Mesodermal cell (in vitro differentiated cells): ENCODE results near the gene TSKS.

ENCODE experiments used
- H3K27ac ChIP-seq: 2 replicates; pipeline ENCODE4 v1.7.0; 2013; ENCODE audit warnings: mild to moderate bottlenecking, low read depth, low read length, moderate library complexity; ENCODE audit not compliant: severe bottlenecking
- H3K36me3 ChIP-seq: 2 replicates; pipeline ENCODE4 v1.7.1; 2013; ENCODE audit warnings: mild to moderate bottlenecking, low read length, moderate library complexity; ENCODE audit not compliant: control insufficient read depth, insufficient read depth
- H3K4me1 ChIP-seq: one replicate; pipeline ENCODE4 v1.7.1; 2013; ENCODE audit warnings: mild to moderate bottlenecking, low read length; ENCODE audit not compliant: insufficient read depth, control insufficient read depth, poor library complexity, severe bottlenecking
- H3K4me3 ChIP-seq: 2 replicates; pipeline ENCODE4 v1.7.0; 2013; ENCODE audit warnings: low read length, control low read depth, mild to moderate bottlenecking; ENCODE audit not compliant: insufficient read depth, poor library complexity, severe bottlenecking; ENCODE audit errors: extremely low read depth
- H3K9me3 ChIP-seq: 2 replicates; pipeline ENCODE4 v1.7.1; 2013; ENCODE audit warnings: mild to moderate bottlenecking, low read length, moderate library complexity; ENCODE audit not compliant: control insufficient read depth
- WGBS, 2 experiments: methylation state at CpG; one replicate each; pipeline ENCODE4 v1.1.5; 2013; ENCODE audit warnings: missing lambda C conversion rate in 2 of 2; ENCODE audit not compliant: insufficient coverage in 2 of 2; 5-methylcytosine and 5-hydroxymethylcytosine counted together

TSKS gene

DNA sequence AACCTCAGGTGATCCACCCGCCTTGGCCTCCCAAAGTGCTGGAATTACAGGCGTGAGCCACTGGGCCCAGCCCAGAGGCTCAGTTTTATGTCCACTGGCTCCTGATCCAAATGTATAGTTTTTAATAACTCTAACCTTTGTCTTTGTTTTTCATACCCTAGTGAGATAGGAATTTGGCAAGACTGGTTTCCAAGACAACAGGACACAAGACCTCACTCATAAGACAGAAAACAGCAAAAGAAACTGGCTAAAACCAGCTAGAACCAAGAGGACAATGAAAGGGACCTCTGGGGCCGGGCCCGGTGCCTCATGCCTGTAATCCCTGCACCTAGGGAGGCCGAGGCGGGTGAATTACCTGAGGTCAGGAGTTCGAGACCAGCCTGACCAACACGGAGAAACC lies 44.6 kb downstream of the TSKS start:
- Histone ChIP-seq H3K4me3 (no peak overlapping the region), H3K27ac (no peak overlapping the region), H3K36me3 (no peaks in the 10 kb centered on the region), H3K4me1 (no peaks in the 10 kb centered on the region), H3K9me3 (peaks cover 5% of the 10 kb centered on the region)
- 91 to 97% methylated on average over 5 to 7 of the region's 8 CpGs for WGBS, 2 experiments

DNA sequence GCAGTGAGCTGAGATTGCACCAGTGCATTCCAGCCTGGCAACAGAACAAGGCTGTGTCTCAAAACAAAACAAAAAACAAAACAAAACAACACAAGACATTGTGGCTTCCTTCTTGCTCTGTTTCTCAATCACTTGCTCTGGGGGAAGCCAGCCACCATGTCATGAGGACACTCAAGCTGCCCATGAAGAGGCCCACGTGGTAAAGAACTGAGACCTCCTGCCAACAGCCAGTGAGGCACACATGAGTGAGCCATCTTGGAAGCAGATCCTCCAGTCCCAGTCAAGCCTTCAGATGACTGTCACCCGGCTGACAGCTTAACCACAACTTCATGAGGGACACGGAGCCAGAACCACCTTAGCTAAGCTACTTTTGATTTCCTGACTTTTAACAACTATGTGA lies 47.0 kb downstream of the TSKS start:
- Histone ChIP-seq H3K4me3 (no peak overlapping the region), H3K4me1 (no peaks in the 10 kb centered on the region), H3K27ac (no peak overlapping the region), H3K9me3 (no peaks in the 10 kb centered on the region), H3K36me3 (no peaks in the 10 kb centered on the region)
- WGBS, 2 experiments = 87 to 100% methylated on average over 1 to 2 of the region's 3 CpGs

DNA sequence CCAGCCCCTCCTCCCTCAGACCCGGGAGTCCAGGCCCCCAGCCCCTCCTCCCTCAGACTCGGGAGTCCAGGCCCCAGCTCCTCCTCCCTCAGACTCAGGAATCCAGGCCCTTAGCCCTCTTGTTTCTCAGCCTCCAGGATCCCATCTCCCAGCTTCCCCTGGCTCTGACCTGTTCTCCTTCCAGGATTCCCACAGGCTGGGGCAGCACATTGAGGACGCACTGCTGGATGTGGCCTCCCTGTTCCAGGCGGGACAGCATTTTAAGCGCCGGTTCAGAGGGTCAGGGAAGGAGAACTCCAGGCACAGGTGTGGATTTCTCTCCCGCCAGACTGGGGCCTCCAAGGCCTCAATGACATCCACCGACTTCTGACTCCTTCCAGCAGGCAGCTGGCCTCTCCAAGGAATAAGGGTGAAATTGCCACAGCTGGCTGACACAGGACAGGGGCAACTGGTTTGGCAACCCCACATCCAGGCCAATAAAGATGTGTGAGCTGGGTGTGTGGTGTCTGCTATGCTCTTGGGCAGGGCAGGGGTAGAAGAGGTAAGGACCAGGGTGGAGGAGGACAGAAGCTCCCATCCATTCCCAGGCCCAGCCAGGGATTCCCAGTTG lies 49.8 kb downstream of the TSKS start:
- Histone ChIP-seq H3K4me1 (no peaks in the 10 kb centered on the region), H3K9me3 (no peaks in the 10 kb centered on the region), H3K36me3 (no peaks in the 10 kb centered on the region), H3K27ac (no peak overlapping the region), H3K4me3 (no peak overlapping the region)
- WGBS, 2 experiments = 89 to 96% methylated on average over 6 to 7 of the region's 8 CpGs

DNA sequence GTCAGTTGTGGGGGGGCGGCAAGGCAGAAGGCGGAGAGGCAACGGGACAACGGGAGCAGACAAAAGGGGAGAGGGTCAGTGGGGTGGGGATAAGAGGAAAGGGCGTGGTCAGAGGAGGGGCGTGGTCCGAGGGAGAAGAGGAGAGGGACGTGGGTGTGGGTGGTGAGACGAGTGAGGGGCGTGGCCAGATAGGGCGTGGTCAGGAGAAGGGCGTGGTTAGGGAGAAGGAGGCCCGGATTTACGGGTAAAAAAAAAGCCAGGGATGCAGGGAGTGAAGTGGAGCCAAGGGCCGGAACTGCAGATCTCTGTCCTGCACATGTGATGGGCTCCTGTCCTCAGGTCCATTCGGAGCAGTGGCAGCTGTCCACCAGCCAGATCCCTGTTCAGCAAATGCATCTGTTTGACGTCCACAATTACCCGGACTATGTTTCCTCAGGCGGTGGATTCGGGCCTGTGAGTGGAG lies 50.7 kb downstream of the TSKS start:
- Histone ChIP-seq H3K4me1 (no peaks in the 10 kb centered on the region), H3K4me3 (no peak overlapping the region), H3K9me3 (no peaks in the 10 kb centered on the region), H3K36me3 (no peaks in the 10 kb centered on the region), H3K27ac (no peak overlapping the region)
- 72 to 74% methylated on average over 17 to 18 of the region's 20 CpGs for WGBS, 2 experiments

GRCh38 chr19:49710372-49710951 lies 52.6 kb downstream of the TSKS start:
- H3K27ac ChIP-seq = peak overlapping the region; percentile 29
- H3K9me3 ChIP-seq = no peaks in the 10 kb centered on the region
- H3K4me1 ChIP-seq = no peaks in the 10 kb centered on the region
- WGBS, 2 experiments = 94 to 95% methylated on average over 15 to 20 of the region's 20 CpGs
- H3K36me3 ChIP-seq = peaks cover 2% of the 10 kb centered on the region
- no peak overlapping the region for H3K4me3 ChIP-seq

DNA sequence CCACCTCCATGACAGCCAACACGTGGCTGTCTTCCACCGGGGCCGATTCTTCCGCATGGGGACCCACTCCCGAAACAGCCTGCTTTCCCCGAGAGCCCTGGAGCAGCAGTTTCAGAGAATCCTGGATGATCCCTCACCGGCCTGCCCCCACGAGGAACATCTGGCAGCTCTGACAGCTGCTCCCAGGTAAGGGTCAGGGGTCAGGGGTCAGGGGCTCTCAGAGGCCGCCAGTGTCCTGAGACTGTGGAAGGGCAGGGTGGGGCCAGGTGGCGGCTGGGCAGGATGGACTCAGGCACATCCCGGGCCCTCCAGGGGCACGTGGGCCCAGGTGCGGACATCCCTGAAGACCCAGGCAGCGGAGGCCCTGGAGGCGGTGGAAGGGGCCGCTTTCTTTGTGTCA lies 57.2 kb downstream of the TSKS start:
- Histone ChIP-seq H3K4me3 (no peak overlapping the region), H3K4me1 (peaks cover 4% of the 10 kb centered on the region), H3K9me3 (no peaks in the 10 kb centered on the region), H3K27ac (no peak overlapping the region), H3K36me3 (peaks cover 2% of the 10 kb centered on the region)
- WGBS, 2 experiments = 93 to 99% methylated on average over 14 of the region's 16 CpGs

DNA sequence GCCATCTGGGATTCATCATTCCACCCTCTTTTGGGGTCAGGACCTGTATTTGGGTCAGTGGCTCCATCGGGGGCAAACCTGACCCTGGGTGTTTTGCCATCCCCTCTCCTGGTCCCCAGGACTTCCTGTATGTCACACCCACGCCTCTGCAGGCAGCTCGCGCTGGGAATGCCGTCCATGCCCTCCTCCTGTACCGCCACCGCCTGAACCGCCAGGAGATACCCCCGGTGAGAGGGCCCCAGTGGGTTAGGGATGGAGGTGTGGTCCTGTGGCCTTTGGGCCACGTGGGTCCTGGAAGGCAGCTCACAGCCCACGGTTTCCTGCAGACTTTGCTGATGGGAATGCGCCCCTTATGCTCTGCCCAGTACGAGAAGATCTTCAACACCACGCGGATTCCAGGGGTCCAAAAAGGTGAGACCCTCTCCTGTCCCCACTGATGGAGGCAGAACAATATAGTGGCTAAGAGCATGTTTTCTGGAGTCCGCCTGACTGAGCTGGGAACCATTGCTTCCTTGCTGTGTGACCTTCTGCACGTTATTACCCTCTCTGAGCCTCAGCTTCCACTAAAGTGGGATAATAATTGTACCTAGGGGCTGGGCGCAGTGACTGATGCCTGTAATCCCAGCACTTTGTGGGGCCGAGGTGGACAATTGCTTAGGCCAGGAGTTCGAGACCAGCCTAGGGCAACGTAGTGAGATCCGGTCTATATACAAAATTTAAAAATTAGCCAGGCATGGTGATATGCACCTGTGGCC lies 58.0 kb downstream of the TSKS start:
- peaks cover 2% of the 10 kb centered on the region for H3K36me3 ChIP-seq
- H3K4me1 ChIP-seq = peaks cover 4% of the 10 kb centered on the region
- no peaks in the 10 kb centered on the region for H3K9me3 ChIP-seq
- H3K4me3 ChIP-seq = no peak overlapping the region
- no peak overlapping the region for H3K27ac ChIP-seq
- WGBS, 2 experiments = 95 to 97% methylated on average over 15 to 21 of the region's 22 CpGs

GRCh38 chr19:49701271-49701786 lies 61.8 kb downstream of the TSKS start:
- 35 to 50% methylated on average over 34 to 39 of the region's 40 CpGs for WGBS, 2 experiments
- Histone ChIP-seq H3K4me3 (no peak overlapping the region), H3K9me3 (no peaks in the 10 kb centered on the region), H3K4me1 (peaks cover 4% of the 10 kb centered on the region), H3K27ac (no peak overlapping the region), H3K36me3 (peaks cover 2% of the 10 kb centered on the region)

GRCh38 chr19:49700563-49700962 lies 62.5 kb downstream of the TSKS start:
- 66 to 69% methylated on average over 10 to 11 of the region's 11 CpGs for WGBS, 2 experiments
- Histone ChIP-seq H3K9me3 (no peaks in the 10 kb centered on the region), H3K36me3 (no peaks in the 10 kb centered on the region), H3K4me1 (peaks cover 4% of the 10 kb centered on the region), H3K4me3 (no peak overlapping the region), H3K27ac (no peak overlapping the region)

DNA sequence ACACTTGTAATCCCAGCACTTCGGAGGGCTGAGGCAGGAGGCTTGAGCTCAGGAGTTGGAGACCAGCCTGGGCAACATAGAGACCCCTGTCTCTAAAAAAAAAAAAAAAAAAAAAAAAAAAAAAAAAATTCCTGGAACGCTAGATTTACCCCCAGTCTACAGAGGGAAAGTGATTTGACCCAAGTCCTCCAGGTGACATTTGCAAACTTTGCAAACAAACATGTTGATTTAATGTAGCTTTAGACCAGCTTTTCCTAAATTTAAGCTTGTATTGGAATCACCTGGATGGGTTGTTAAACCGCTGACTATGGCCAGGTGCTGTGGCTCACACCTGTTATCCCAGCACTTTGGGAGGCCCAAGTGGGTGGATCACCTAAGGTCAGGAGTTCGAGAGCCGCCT lies 63.7 kb downstream of the TSKS start:
- Histone ChIP-seq H3K4me1 (peaks cover 4% of the 10 kb centered on the region), H3K4me3 (no peak overlapping the region), H3K27ac (no peak overlapping the region), H3K36me3 (no peaks in the 10 kb centered on the region), H3K9me3 (no peaks in the 10 kb centered on the region)
- WGBS, 2 experiments = 77 to 97% methylated on average over 3 of the region's 5 CpGs
